ENCODE measurements around the gene RYR1.

DNA sequence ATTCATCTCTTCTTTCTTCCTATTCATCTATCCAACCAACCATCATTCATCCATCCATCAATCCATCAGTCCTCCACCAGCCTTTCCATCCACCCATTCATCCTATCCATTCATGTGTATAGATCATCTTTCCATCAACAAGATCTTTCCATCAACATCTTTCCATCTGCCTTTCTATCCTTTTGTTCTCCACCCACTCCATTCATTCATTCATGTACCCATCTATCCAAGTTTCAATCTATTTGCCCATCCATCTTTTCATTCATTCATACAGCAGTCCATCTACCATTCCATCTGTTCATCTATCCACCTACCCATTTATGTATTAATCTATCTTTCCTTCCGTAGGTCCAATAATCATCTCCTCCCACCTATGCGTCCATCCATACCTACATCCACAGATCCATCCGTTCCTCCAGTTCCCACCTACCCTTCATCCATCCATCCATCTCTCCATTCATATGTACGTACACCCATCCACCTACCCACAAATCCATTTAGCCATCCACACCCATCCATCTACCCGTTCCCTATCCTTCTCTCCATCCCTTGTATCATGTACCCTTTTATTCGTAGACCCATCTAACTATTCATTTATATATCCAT is 53.3 kb downstream of the RYR1 start:
- TF ChIP-seq EZH2 (IDR thresholded peaks at IDR 0.05; ENCODE audit: insufficient read depth, poor library complexity, severe bottlenecking): no peak
- TF ChIP-seq EZH2phosphoT487 (IDR thresholded peaks at IDR 0.05; ENCODE audit: insufficient read depth, low read depth): no peak

All from GM23248 (cell line).